COLO829 (cell line): Measurements from ENCODE around the gene WDR45.

Experiments
- DNase-seq: peaks from one replicate; pipeline ENCODE4 v3.0.0; 2012; ENCODE audit warnings: low spot score

The WDR45 gene

GRCh38 chrX:49073601-49074575, 5.8 kb downstream of the WDR45 start, which contains the start of gene PRAF2:
TSS of gene PRAF2 (minus strand) at chrX:49074002. CDS start at chrX:49073987, 15 bp downstream.
- peak; percentile 97 for DNase-seq

- no peak for DNase-seq
Observed at GRCh38 chrX:49072712-49073095, 7.0 kb downstream of the WDR45 start.

DNA sequence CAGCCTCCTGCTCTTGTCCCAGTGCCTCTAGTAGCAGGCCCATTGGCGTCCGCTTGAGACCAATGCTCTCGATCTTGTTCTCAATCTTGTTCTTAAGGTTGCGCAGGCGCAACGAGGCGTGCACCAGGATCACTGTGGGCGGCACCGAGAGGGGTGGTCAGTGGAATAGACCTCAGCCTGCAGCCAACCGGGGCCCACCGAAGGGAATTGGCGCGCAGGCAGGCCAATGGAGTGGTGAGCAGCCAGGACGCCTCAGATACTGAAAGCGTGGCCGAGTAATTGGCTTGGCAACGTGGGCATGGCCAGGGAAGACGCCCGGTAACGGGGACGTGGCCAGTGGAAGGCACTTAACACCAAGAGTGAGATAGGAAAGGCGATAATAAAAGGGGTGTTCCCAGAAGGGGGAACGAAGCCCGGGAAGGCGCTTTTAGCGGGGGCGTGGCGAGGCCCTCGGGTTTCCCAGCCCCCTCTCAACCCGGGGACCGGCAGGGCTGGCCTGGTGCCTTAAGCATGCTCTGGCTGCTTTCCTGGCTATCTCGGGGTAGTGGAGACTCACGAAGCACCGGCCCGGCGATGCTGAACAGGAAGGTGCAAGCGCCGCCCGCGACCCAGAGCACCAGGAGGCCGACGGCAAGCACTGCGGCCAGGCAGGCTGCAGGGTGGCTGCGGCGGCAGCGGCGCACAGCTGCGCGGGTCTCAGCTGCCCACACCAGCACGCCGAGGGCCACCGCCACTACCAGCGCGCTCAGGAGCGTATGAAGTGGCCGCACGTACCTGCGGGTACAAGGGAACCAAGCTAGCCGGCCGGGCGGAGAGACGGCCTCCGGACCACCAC, 7.6 kb downstream of the WDR45 start:
- no peak for DNase-seq

DNA sequence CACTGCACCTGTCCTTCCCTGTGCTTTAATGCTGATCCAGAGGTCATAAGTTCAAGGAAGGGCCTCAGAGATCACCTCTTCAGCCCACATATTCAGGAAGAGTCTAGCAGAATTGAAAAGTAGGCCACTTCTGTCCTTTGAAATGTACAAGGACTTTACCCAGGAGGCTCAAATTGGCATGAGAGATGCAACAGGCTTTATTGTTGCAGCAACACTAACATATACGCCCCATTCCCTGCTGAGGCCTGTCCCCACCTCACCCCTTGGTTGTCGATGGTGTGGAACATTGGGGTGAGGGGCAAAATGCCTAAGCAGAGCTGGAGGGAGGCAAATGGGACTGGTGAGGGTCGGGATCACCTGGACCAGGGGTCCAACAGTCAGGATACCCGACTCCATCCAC, 8.7 kb downstream of the WDR45 start:
- no peak for DNase-seq

DNA sequence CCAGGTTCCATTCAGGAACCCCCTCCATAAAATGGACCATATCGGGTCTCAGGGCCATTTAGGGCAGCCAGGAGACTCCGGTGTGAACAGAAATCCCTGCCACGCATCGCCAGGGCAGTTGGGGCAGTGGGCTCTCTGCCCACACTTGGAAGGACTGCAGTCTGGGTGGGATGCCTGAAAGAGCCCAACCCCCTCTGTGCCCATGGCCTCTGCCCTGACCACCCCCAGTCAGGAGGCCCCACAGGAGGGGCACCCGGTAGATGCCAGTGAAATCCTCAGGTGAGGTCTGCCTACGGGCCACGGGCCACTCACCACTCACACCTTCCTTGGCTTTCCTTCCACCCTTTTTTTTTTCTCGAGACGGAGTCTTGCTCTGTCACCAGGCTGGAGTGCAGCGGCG, 10.6 kb downstream of the WDR45 start:
- DNase-seq: no peak

DNA sequence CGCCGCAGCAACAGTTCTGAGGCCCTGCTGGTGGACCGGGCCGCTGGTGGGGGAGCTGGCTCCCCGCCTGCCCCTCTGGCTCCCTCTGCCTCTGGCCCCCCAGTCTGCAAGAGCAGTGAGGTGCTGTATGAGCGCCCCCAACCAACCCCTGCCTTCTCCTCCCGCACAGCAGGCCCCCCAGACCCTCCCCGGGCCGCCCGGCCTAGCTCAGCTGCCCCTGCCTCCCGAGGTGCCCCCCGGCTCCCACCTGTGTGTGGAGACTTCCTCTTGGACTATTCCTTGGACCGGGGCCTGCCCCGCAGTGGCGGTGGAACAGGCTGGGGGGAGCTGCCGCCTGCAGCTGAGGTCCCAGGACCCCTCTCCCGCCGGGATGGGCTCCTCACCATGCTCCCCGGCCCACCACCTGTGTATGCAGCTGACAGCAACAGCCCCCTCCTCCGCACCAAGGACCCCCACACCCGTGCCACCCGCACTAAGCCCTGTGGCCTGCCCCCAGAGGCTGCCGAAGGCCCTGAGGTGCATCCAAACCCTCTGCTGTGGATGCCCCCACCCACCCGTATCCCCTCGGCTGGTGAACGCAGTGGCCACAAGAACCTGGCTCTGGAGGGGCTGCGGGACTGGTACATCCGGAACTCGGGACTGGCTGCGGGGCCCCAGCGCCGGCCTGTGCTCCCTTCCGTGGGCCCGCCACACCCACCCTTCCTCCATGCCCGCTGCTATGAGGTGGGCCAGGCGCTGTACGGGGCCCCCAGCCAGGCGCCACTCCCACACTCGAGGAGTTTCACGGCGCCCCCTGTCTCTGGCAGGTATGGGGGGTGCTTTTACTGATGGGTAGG, 12.2 kb downstream of the WDR45 start:
- no peak for DNase-seq

GRCh38 chrX:49066690-49067089, 13.0 kb downstream of the WDR45 start:
- no peak for DNase-seq

DNA sequence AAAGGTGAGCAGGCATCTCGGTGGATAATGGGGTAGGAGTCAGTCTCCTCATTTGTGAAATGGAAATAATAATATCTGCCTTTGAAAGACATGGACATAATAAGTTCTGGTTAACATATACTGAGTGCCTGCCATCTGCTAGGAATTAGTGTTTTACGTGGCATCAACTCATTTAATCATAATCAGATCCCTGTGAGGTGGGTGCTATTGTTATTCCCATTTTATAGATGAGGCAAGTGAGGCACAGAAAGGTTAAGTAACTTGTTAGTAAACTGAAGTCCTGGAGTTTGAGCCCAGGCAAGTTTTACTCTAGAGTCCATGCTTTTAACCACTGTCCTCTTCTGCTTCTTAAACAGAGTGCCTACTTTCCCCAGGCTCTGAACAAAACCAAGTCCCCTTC, 13.4 kb downstream of the WDR45 start:
- DNase-seq: no peak

- no peak for DNase-seq
Observed at GRCh38 chrX:49064735-49065134, 15.0 kb downstream of the WDR45 start.

DNA sequence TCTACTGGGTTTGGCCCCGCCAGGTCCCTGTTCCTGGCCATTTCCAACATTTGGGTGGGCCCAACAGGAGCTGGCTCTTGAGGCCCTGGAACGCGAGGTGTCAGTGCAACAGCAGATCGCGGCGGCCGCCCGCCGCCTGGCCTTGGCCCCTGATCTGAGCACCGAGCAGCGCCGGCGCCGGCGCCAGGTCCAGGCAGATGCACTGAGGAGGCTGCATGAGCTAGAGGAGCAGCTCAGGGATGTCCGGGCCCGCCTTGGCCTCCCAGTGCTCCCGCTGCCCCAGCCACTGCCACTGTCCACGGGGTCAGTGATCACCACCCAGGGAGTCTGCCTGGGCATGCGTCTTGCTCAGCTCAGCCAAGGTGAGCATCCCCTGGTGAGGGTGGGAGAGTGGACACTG, 15.4 kb downstream of the WDR45 start:
- DNase-seq: no peak

DNA sequence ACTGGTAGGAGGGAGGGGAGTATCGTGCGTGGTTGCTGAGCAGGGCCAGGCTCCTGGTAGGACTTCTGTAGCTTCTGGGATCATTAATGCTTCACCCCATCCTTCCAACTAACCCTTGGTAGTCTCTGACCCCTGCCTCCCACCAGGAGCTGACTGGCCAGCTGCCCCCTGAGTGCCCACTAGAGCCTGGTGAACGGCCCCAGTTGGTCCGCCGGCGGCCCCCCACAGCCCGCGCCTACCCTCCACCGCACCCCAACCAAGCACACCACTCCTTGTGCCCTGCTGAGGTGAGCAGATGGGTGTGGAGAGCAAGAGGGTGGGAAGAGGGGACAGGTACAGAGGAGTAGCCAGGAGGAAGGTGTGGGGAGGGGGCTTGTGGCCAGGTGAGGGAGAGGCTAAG, 16.0 kb downstream of the WDR45 start:
- no peak for DNase-seq

DNA sequence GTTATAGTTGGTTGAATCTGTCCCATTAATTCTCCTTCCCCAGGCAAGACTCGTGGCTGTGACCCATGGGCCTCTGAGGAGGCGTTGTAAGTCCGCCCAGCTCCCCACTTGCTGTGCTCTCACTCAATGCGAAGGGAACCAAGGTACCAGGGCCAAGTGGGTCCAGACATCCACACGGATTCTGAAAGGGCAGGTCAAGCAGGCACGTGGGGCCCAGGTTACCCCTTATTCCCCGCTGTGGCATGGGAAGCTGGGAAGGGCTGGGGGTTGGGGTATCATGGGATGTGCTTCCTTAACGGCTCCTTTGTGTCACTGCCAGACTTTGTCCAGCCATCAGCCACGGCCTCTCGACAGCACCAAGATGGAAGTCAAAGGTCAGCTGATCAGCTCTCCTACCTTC, 17.8 kb downstream of the WDR45 start:
- DNase-seq: no peak

DNA sequence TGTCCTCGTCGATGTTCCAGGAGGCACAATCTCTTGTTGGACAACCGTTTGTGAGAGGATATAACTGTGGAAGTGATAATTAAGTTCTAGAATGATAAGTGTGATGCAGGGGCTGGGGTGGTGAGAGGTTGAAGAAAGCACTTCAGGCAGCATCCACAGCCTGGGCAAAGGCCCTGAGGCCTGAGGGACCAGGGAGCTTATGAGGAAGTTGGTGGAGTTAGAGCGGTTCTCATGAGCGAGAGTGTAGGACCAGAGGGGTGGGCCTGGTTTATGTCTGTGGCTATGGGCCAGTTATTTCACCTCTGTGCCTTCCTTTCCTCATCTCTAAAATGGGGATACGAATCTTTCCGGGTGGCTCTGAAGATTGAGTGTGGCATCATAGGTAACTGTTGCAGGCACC, 18.2 kb downstream of the WDR45 start:
- DNase-seq: no peak

DNA sequence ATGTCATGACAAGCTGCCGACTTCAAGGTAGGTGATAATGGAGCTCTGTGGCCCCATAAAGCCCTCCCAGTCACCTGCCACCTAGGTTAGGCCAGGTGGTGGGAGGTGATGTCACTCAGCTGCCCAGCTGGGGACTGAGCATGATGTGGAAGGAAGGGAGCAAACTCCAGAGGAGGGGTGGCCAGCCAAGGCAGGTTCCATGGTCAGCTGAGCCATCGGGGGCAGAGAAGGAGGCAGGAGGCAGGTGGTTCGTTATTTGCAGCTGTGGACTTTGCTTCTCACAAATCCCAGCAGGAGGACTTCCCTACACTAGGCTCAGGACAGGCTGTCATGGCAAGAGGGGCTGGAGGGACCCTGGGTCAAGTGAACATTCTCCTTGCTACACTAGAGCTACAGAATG, 18.8 kb downstream of the WDR45 start:
- DNase-seq: no peak

DNA sequence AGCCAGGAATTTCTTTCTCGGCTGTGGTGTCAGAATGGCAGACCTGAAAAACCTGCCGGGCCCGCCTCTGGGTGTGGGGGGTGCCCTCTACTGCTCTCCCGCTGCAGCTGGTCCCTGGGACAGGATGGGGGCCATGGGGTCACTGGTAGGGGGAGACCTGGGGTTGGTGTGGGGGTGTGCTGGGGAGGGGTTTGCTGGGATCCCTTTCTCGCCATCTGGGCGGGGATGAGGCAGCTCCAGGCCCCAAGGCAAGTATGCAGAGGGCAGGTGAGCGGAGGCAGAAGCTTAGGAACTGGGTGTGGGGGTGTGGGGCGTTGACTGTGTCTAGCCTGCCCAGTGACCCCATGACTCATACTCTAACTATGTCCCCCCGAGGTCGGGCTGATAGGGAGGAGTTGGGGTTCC, 20.0 kb downstream of the WDR45 start:
- no peak for DNase-seq

DNA sequence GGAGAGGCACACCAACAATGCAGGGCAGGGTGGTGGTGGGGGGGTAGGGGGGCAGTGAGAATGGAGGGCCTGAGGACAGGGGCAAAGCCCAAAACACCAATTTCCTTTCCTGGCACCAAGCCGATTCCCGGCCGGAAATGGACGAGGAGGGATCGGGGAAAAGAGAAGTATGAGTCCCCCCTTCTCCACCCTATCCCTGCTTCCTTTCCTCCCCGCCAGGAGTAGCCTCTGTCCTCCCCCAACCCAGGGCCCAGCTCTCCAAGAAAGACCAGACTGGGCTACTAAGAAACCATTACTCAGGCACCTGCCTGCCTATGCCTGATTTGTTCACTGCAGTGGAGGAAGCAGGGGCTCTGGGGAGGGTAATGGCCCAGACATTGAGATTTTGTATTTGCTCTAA, 20.5 kb downstream of the WDR45 start:
- no peak for DNase-seq

- no peak for DNase-seq
Observed at GRCh38 chrX:49058794-49059193, 20.9 kb downstream of the WDR45 start, which contains the start of gene CCDC120. TSS of gene CCDC120 (plus strand) at chrX:49058999. CDS start at chrX:49062042, 3,043 bp downstream.

- no peak for DNase-seq
Observed at GRCh38 chrX:49054073-49054762, 25.5 kb downstream of the WDR45 start.

DNA sequence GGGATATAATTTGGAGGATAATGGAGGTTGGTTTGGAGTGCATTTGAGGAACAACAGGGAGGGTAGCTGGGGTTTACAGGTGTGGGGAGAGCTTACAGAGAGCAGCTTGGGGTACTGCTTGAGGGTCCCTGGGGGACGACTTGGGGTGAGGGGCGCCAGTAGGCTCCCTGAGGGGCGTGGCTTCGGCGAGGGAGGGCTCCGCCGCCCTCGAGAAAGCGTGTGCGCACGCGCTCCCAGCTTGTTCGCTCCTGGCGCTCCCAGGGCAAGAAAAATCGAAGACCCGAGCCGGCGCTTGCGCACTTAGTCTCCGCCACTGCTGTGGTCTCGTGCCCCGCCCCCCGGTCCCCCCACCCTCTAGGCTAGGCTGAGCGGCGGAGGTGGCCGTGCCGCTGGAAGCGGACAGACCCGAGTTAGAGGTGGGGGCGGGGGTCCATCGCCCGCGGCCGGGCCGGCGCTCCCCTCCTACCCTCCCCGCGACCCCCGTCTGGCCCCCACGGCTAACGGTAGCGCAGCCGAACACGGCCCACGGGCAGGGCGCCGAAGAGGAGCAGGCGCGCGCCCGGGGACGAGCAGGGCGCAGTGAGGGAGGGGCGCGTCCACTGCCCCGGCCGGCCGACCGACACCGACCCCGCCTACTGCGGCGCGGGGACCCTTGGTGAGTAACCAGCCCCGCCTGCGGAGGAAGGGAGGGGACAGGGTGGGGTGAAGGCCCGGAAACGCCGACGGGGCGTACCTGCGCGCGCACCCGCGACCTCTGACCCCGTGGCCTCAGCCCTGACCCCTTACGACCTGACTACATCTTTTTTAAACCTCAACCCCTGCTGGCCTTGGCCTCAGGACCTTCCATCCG, 26.2 kb downstream of the WDR45 start:
- peak; percentile 74 for DNase-seq

- no peak for DNase-seq
Observed at GRCh38 chrX:49043987-49044281, 35.8 kb downstream of the WDR45 start.
